ENCODE measurements around the gene MS4A4E.

DNA sequence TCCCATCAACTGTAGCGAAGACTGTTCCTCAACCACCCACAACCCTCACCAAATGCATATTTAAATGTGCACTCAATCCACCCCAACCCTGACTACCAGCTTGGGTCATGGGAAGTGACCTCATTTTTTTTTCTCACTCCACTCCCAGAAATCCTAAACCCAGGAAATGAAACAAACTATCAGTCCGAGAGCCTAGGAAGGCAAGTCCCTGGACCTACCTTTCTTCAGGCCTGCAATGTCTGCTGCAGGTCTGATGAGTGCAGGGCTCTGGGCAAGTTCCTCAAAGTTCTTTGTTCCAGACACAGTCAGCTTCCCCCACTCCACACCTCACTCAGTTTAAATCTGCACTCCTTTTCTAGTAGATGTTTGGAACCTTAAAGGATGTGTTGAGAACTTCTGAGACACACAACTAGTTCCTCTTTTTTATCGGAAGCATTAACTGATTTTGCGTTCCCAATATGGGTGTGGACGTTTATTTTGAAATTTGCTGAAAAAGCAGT lies at the start of gene MS4A4E:
- TF ChIP-seq FOXK1 (CRISPR knock-in tag; IDR thresholded peaks at IDR 0.05) (no peak), CREB1 (CRISPR knock-in tag; IDR thresholded peaks at IDR 0.05) (no peak), NFYB (CRISPR knock-in tag; conservative IDR thresholded peaks at IDR 0.05; ENCODE audit: low read depth) (no peak)
- TF ChIP-seq, protein P1, sequence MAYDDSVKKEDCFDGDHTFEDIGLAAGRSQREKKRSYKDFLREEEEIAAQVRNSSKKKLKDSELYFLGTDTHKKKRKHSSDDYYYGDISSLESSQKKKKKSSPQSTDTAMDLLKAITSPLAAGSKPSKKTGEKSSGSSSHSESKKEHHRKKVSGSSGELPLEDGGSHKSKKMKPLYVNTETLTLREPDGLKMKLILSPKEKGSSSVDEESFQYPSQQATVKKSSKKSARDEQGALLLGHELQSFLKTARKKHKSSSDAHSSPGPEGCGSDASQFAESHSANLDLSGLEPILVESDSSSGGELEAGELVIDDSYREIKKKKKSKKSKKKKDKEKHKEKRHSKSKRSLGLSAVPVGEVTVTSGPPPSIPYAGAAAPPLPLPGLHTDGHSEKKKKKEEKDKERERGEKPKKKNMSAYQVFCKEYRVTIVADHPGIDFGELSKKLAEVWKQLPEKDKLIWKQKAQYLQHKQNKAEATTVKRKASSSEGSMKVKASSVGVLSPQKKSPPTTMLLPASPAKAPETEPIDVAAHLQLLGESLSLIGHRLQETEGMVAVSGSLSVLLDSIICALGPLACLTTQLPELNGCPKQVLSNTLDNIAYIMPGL (CRISPR knock-in tag; IDR thresholded peaks at IDR 0.05): no peak
- TF ChIP-seq, protein P2, sequence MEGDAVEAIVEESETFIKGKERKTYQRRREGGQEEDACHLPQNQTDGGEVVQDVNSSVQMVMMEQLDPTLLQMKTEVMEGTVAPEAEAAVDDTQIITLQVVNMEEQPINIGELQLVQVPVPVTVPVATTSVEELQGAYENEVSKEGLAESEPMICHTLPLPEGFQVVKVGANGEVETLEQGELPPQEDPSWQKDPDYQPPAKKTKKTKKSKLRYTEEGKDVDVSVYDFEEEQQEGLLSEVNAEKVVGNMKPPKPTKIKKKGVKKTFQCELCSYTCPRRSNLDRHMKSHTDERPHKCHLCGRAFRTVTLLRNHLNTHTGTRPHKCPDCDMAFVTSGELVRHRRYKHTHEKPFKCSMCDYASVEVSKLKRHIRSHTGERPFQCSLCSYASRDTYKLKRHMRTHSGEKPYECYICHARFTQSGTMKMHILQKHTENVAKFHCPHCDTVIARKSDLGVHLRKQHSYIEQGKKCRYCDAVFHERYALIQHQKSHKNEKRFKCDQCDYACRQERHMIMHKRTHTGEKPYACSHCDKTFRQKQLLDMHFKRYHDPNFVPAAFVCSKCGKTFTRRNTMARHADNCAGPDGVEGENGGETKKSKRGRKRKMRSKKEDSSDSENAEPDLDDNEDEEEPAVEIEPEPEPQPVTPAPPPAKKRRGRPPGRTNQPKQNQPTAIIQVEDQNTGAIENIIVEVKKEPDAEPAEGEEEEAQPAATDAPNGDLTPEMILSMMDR (IDR thresholded peaks at IDR 0.05): no peak
